ENCODE data around the gene NDUFA11. TPM values are rescaled to one million over a fixed set of nuclear protein-coding genes. Genes with fewer than 3 reads are reported as not detected.
A peak's percentile ranks its signal among the peaks of the same experiment; 100 is the strongest.

The NDUFA11 gene
- total RNA-seq (100 to 1,000 TPM; 388 to 533 (median 476) TPM), polyA plus RNA-seq (100 to 1,000 TPM; 791 to 945 TPM)
- long read RNA-seq, donor 1, transcript NDUFA11-204 (2 exons, 403 nt), result minor isoform, 6 of 369 reads
- long read RNA-seq, donor 1, transcript NDUFA11-201 (4 exons, 539 nt), result major isoform, 312 of 369 reads
- long read RNA-seq, donor 1, partial matches to known transcripts, result 44 of 369 reads
- long read RNA-seq, donor 1, other reads (novel, unspliced or antisense), result 4 of 369 reads
- long read RNA-seq, donor 2, transcript NDUFA11-201 (4 exons, 539 nt), result major isoform, 158 of 182 reads
- long read RNA-seq, donor 2, partial matches to known transcripts, result 9 of 182 reads
- long read RNA-seq, donor 2, other reads (novel, unspliced or antisense), result 11 of 182 reads
- long read RNA-seq, donor 3, transcript NDUFA11-201 (4 exons, 539 nt), result major isoform, 166 of 216 reads
- long read RNA-seq, donor 3, partial matches to known transcripts, result 12 of 216 reads
- long read RNA-seq, donor 3, other reads (novel, unspliced or antisense), result 33 of 216 reads

DNA sequence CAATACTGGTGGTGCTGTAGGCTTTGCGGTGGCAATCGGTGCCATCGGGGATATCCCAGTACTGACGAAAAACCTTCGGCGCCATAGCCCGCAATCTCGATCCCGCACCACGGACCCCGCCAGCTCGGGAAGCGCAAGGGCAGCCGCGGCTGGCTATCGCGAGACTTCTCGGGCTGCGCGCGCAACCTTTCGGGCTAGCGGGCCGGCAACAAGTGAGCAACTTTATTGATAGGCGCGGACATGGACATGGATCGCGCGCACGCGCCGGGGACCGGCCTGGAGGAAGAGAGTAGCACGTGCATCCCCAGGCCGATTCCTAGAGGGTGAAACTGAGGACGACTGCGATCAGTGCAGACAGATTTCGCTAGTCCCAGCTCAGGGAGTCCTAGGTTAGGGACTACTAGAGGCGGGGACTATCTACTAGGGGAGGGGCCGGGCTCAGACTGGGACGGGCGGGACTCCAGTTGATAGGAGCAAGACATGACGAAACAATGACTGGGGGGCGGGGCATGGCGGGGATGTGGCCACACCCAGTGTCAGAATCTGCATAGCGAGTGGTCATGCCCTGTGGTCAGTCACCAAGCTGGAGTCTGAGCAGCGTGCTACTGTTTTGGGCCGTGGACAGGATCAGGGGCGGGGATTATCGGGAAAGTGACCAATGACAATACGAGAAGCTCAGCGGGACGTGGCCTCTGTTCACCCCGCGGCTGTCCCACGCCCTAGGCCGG lies at the start of gene NDUFA11:
Gene NDUFA11, minus strand, starts transcription at position 167 of the 728 bp plus-strand sequence. Its CDS starts 82 bp downstream, at position 85.
- no peaks in the 10 kb centered on the region for H3K9me3 ChIP-seq
- peak within 1 kb of the TSS; percentile 61 to 98 (median 86) for H3K4me3 ChIP-seq
- peak within 1 kb of the TSS; percentile 57 to 95 (median 91) for H3K27ac ChIP-seq
- peaks cover 0 to 16% (median 9%) of the 10 kb centered on the region in 9 donors for H3K36me3 ChIP-seq
- peak; percentile 50 to 86 for TF ChIP-seq POLR2A (IDR thresholded peaks at IDR 0.05)
- TF ChIP-seq, protein P1, sequence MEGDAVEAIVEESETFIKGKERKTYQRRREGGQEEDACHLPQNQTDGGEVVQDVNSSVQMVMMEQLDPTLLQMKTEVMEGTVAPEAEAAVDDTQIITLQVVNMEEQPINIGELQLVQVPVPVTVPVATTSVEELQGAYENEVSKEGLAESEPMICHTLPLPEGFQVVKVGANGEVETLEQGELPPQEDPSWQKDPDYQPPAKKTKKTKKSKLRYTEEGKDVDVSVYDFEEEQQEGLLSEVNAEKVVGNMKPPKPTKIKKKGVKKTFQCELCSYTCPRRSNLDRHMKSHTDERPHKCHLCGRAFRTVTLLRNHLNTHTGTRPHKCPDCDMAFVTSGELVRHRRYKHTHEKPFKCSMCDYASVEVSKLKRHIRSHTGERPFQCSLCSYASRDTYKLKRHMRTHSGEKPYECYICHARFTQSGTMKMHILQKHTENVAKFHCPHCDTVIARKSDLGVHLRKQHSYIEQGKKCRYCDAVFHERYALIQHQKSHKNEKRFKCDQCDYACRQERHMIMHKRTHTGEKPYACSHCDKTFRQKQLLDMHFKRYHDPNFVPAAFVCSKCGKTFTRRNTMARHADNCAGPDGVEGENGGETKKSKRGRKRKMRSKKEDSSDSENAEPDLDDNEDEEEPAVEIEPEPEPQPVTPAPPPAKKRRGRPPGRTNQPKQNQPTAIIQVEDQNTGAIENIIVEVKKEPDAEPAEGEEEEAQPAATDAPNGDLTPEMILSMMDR (IDR thresholded peaks at IDR 0.05), result no peak
- DNase-seq, result peak; percentile 97 to 99 (median 98)
- 0% methylated on average over 34 to 57 of the region's 57 CpGs for WGBS, 4 donors
- peaks cover 4 to 38% (median 23%) of the 10 kb centered on the region in 12 donors for H3K4me1 ChIP-seq
- peak; percentile 82 to 84 (median 84) for ATAC-seq
- H3K27me3 ChIP-seq, result no peaks in the 10 kb centered on the region
- intact Hi-C loops (cut with DNase I), result loop anchor here in 4 of 10 donors (1.0 to 10.0 kb wide), 6 partner anchors 51 to 471 kb away; partner anchors contain the start of genes RANBP3 (in 3 of the 4), ALKBH7 (in 1 of the 4), PSPN (in 1 of the 4) and RPL36 (in 1 of the 4)

DNA sequence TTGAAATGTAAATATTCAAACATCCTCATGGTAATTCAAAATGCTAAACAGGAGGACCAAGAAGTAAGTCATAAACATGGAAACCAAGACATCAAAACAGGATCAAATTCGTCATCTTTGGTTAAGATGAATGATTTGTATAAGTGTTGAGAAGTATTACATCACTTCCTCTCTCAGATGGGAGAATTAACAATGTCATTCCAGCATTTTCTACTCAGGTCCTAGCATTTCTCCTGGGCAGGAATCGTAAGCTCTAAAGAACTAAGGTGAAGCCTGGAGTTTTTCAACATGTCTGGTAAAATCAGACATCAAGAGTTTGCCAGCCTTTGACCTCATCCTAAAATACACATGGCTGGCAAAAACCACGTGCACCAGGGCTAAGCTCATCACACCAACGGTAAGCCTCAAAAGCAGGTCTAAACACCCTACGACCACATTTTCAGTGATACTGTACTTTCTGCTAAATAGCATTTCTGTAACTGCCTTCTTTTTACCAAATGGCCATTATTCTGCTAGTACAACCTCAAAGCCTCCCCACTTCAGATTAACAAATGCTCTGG lies 49.5 kb upstream of the NDUFA11 start:
- H3K27ac ChIP-seq, result peak overlapping the region in 11 of 12 donors; percentile 62 to 85 (median 69)
- 54 to 61% (median 58%) methylated on average over 5 of the region's 5 CpGs for WGBS, 4 donors
- H3K36me3 ChIP-seq, result peaks cover 0 to 17% (median 0%) of the 10 kb centered on the region in 9 donors
- intact Hi-C loops (cut with DNase I), result no loop called here
- DNase-seq (no peak), ATAC-seq (no peak)
- TF ChIP-seq, protein P1 (IDR thresholded peaks at IDR 0.05), result no peak
- TF ChIP-seq POLR2A (IDR thresholded peaks at IDR 0.05), result no peak
- peaks cover 21 to 100% (median 89%) of the 10 kb centered on the region in 12 donors for H3K4me1 ChIP-seq
- H3K27me3 ChIP-seq, result no peaks in the 10 kb centered on the region
- no peak overlapping the region for H3K4me3 ChIP-seq
- H3K9me3 ChIP-seq, result no peaks in the 10 kb centered on the region

DNA sequence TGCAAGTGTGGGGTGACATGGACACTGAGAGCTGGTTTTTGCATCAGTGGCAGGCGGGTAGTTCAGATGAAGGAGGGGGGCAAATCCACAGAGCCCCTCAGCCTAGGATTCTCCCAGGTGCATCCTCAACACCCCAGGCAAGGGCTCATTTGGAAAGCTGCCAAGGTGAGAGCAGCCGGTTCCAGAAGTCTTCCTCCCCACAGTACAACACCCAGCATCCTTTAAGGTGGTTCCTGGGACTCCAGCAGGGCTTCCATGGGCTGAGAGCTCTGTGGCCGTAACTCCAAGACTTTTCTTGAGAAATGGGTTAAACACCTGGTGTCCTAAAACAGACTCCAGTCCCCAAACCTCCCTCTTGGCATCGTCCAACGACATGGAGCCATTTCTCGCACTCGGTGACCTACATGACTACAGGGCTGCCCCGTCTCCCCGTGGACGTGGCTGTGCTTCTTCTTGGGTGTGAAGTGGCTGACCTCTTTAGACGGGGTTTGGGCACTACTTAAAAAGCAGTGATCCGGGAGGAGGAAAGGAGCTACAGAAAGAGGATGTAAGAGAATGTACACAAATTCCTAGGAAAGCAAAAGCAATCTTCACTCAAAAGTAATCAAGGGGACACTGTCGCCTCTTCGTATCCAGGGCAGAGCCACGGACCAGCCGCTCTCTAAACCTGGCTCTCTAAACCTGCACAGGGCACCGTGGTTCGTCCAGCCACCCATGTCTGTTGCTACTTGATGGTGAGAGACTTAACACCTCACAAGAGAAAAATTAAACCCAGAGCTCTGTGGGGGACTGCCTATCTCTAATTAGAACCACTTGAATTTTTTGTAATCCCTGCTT lies 48.8 kb upstream of the NDUFA11 start:
- no peak for ATAC-seq
- H3K4me1 ChIP-seq, result peaks cover 27 to 100% (median 95%) of the 10 kb centered on the region in 12 donors
- no peak overlapping the region for H3K4me3 ChIP-seq
- H3K36me3 ChIP-seq, result peaks cover 0 to 11% (median 0%) of the 10 kb centered on the region in 9 donors
- DNase-seq, result no peak
- no peaks in the 10 kb centered on the region for H3K27me3 ChIP-seq
- peak overlapping the region in 10 of 12 donors; percentile 20 to 85 (median 68) for H3K27ac ChIP-seq
- WGBS, 4 donors, result 39 to 50% (median 43%) methylated on average over 18 of the region's 18 CpGs
- no peak for TF ChIP-seq POLR2A (IDR thresholded peaks at IDR 0.05)
- TF ChIP-seq, protein P1 (IDR thresholded peaks at IDR 0.05), result no peak
- H3K9me3 ChIP-seq, result no peaks in the 10 kb centered on the region
- intact Hi-C loops (cut with DNase I), result no loop called here

All from heart left ventricle (tissue), 16 donors.